NB4 (cell line): Measurements from ENCODE around the gene SLC37A1.

Experiments
- DNase-seq: peaks from one replicate; pipeline ENCODE4 v3.0.0; 2010; ENCODE audit warnings: low read depth
- H3K4me3 ChIP-seq: one replicate; pipeline ENCODE4 v1.5.1; 2011; ENCODE audit warnings: mild to moderate bottlenecking, low read depth, low read length, moderate library complexity
- CTCF ChIP-seq: IDR thresholded peaks from one replicate; pipeline ENCODE4 v1.5.1; 2012; ENCODE audit warnings: low read depth, low read length
- MAX ChIP-seq: IDR thresholded peaks from 2 replicates; pipeline ENCODE4 v1.6.1; 2011; ENCODE audit warnings: low read depth, low read length
- MYC ChIP-seq: IDR thresholded peaks from 2 replicates; pipeline ENCODE4 v1.6.1; 2011; ENCODE audit warnings: low read depth, low read length
- POLR2A ChIP-seq: IDR thresholded peaks from 2 replicates; pipeline ENCODE4 v1.6.1; 2011; ENCODE audit warnings: mild to moderate bottlenecking; ENCODE audit not compliant: insufficient read length; ENCODE audit errors: extremely low read depth

SLC37A1 gene

DNA sequence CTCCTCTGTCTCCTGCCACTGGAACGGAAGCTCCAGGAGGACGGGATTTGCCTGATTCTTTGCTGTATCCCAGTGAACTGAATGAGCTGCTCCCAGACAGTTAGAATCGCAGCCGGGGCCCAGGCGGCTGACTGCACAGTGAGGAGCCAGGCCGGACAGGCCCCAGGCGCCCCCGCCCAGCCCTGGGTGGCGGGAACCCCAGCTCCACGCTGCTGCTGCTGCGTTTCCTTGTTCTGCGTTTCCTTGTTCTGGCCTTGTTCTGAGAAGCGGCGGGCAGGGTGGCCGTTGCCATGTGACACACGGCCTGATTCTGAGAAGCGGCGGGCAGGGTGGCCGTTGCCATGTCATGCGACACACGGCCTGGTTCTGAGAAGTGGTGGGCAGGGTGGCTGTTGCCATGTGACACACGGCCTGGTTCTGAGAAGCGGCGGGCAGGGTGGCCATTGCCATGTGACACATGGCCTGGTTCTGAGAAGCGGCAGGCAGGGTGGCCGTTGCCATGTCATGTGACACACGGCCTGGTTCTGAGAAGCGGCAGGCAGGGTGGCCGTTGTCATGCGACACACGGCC lies 56.2 kb downstream of the SLC37A1 start:
- TF ChIP-seq POLR2A (no peak), MYC (no peak), MAX (no peak), CTCF (no peak)
- H3K4me3 ChIP-seq, result no peak overlapping the region
- DNase-seq, result no peak

GRCh38 chr21:42570362-42570761 lies 56.7 kb downstream of the SLC37A1 start:
- no peak for DNase-seq
- H3K4me3 ChIP-seq, result no peak overlapping the region
- TF ChIP-seq MYC (no peak), MAX (no peak), CTCF (no peak), POLR2A (no peak)

DNA sequence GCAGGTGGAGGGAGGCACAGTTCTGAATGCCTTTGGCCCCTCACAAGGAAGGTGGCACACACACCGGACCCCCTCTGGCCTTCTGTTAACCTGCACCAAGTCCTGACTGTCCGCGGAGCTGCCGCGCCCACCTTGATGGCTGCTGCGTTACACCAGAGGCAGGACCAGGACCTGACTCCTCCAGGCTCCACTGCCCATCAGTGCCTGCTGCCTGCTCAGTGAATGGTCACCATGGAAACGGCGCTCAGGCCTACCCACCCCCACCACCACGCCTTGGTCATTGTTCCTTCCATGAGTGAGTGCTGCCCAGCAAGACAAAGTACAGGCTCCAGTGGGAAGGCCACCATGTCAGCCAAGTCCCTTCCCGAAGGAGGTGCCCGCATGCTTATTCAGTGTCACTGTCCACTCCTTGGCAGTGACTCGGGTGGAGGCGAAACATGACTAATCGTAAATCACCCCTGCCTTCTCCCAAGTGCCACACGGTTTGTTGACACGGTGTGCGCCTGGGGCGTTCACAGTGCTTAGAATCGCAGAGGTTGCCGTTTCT lies 57.3 kb downstream of the SLC37A1 start:
- H3K4me3 ChIP-seq, result no peak overlapping the region
- no peak for TF ChIP-seq MYC
- no peak for TF ChIP-seq MAX
- TF ChIP-seq CTCF, result no peak
- TF ChIP-seq POLR2A, result no peak
- no peak for DNase-seq

DNA sequence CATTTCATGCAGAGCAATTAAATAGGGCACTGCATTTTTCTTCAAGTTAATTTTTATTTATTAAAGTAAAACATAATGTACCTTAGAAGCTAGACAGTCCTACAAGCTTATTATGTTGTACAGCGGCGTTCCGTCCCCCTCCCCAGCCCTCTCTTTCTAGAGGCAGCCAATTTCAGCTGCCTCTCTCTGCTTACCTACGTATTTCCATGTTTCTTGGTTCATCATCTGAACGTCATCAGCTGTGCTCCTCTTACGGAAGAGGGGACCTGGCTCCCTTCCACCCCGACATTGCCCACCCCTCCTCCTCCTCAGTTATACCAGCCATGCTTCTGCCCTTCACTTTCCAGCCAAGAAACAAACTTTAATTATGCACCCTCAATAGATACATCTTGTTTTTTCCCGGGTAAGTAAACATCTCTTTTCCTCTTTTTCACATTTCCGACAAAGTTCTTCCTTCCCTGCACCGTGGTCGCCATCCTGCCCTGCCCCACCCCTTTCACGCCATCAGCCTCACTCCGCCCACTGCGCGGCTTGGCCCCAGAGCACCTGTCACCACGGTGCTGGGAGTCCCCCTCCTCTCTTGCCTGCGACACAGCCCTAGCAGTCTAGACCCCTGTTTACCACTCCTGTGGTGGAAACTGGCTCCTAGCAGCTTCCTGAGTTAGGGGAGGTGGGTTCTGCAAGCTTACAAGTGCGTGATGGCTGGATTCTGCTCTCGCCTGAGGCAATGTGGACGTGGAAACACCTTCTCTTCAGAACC lies 57.9 kb downstream of the SLC37A1 start:
- H3K4me3 ChIP-seq, result no peak overlapping the region

More for the DNA sequence above, 57.9 kb downstream of the SLC37A1 start:
- no peak for TF ChIP-seq POLR2A
- no peak for TF ChIP-seq MYC
- no peak for TF ChIP-seq MAX
- TF ChIP-seq CTCF, result no peak
- no peak for DNase-seq
